HG03342 (cell line): Measurements from ENCODE around the gene KLHL28.

Source experiments
- ATAC-seq: cut with Tn5 transposase; IDR thresholded peaks from one replicate; pipeline ENCODE4 v1.9.1; 2021; ENCODE audit warnings: mild to moderate bottlenecking, moderate library complexity; ENCODE audit not compliant: unreplicated experiment

KLHL28 gene

DNA sequence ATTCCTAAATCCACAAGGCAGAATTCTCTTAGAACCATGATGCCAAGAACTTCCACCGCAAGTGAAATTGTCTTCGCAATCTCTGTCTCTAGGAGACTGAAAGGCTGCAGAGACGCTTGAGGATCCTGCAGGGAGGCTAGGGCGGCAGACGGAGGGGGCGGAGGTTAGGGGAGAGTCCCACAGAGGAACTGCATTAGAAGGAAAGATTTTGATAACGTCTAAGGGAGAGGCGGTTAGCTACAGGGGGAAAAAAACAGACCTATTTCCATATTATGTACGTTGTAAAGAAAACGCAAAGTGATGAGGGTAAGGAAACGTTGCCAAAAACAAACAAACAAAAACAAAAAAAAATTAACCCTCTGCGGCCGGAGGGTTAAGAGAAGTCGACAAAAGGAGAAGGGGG, 595 bp downstream of the KLHL28 start:
- peak; percentile 26 for ATAC-seq

DNA sequence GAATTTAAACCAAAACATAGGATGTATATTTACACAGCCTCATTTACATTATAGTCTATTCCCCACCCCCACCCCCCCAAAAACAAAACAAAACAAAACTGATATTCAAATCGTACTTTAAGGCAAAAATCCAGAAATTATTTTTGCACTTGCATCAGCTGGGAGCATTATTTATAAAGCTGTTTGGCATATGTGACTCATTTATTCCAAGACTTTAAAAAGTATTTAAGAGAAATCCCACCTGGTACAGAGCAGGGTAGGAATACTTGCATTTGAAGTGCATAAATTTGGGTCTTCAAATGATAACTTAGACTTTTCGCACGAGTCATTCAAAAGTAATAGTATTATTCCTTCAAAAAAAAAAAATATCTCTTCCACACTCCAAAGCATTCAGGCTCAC, 1.1 kb downstream of the KLHL28 start:
- no peak for ATAC-seq

DNA sequence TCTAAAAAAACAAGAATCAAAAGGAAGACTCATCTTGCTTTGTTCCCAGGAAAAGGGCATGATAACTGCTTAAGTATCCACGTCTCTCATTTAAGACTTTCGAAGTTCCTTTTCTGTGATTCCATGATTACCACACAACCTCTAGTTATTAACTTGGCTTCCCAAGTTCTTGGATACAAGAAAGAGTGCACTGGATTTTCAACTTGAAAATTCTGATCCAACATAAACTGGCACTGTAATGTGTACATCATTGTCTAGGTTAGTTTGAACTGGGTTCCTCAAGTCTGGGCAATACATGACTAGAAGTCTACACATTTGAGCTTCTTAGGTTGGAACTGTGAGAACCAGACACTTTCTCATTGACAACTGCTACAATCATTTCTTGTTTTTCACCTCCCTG, 1.6 kb downstream of the KLHL28 start:
- no peak for ATAC-seq

DNA sequence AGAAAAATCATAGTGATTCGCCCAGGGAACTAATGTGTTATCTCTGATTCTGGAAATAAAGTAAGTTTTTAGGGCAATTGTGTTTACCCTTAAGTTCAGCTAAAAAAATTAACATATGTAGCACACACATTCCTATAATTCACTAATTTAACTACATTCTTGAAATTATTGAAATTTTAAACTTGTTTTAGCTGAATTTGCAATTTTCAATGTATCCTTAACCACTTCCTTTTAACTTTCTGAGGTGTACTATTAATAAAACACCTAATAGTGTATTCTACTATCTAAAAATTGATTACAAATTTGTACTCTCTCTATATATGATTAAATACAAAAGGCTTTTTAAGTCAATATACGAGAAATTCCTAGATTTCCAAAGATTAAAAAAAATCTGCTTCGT, 2.2 kb downstream of the KLHL28 start:
- no peak for ATAC-seq

DNA sequence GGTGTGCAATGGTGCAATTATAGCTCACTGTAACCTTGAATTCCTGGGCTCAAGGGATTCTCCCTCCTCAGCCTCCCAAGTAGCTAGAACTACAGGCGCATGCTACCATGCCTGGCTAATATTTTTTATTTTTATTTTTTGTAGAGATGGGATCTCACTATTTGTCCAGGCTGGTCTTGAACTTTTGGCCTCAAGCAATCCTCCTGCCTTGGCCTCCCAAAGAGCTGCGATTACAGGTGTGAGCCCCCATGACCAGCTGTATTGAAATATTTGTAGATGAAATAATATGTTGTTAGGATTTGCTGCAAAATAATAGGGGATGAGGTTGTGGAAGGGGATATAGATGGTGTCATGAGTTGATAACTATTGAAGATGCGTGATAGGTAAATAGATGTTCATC, 4.9 kb downstream of the KLHL28 start:
- no peak for ATAC-seq

DNA sequence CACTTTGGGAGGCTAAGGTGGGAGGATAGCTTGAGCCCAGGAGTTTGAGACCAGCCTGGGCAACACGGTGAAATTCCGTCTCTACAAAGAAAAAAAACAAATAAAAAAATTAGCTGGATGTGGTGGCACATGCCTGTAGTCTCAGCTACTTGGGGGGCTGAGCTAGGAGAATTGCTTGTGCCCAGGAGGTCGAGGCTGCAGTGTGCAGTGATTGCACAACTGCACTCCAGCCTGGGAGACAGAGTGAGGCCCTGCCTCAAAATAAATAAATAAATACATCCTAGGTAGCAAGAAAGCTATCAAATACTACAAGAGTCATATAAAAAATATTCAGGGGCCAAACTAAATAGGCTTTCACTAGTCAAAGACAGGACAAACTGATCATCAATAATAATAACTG, 6.2 kb downstream of the KLHL28 start:
- no peak for ATAC-seq

DNA sequence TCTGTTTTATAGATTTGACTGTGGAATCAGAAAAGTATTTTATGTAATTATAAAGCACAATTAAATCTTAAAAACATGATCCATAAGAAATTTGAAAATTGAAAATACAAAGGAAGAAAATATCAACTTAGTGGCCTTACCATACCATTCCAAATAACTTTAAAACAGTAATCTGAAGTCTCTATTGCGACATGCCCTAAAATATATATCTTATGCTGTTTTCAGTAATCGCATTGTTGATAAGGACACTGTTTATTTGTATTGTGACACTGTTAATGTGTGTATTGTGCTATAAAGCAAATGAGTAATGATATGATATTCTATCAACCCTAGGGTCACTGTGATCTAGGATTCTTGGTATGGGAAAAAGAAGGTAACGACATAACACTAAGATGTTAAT, 7.0 kb downstream of the KLHL28 start:
- no peak for ATAC-seq

DNA sequence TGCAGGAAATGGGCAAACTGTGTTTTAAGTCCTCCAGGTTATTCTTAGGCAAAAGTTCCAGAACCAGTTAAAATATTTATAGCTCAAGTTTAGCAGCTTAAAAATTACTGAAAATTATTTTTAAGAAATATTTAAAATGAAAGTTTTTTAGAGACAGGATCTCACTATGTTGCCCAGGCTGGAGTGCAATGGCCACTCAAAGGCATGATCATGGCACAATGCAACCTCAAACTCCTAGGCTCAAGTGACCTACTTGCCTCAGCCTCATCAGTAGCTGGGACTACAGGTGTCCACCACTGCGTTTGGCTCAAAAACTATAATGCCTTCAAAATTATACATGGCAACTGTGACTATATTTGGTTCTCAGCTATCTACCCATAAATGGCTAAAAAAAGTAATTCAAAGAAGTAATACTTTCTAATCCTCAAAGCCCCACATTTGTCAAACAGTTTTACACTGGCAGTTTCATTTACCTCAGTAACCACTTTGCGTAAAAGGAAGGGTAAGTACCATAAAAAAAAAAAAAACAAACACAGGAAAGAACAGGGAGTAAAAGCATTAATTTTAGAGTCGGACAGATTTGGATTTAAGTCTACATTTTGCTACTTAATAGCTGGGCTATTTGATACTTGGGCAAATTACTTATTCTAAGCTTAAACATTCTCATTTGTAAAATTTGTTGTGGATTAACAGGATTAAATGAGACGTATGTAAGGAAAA, 9.2 kb downstream of the KLHL28 start:
- ATAC-seq = no peak

DNA sequence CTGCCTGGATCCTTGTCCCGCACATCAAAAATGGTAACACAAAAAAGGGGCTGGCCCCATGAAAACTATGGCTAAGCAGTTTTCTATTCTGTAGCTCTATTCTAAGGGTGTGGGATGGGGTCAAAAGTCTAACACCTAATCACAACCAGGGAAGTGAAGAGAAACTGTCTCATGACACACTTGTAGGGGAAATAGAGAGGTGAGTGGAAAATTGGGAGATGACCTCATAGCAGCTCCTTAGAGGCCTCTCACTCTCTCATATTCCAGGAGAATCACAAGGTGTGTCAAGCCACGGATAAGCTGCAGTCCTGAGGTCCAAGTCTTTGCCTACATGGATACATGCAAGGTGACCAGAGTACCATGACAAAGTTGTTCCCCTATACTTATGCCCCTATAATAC, 10.7 kb downstream of the KLHL28 start:
- no peak for ATAC-seq

DNA sequence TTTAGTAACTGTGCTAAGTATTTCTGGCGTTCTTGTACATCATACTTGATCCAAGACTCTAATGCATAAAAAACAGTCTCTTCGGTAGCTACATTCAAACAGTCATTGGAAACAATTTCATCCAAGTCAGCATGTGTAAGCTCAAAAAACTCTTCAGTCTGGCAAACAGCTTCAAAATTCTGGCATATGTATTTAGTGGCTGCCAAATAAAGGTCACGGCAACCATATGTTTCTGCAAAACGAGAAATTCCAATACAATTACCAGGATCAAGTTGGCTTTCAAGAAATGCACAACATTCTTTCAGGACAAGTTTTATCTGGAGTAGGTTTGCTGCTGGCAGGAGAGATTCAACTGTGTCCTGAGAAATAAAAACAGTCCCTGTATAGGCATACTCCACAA, 16.5 kb downstream of the KLHL28 start:
- ATAC-seq = no peak

DNA sequence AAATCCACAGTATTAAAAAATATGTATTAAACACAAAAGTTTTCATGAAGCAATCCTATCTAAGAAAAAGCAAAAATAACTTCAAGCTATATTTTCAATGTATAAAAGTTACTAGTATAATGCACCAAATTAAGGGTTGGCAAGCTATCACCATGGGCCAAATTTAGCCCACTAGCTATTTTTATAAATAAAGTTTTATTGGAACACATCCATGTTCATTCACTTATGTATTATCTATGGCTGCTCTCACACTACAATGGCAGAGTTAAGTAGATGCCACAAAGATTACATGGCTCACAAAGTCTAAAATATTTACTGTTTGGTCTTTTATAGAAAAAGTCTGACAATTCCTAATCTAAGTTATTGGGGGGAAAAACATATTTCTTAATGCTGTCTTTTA, 17.6 kb downstream of the KLHL28 start:
- ATAC-seq = no peak

DNA sequence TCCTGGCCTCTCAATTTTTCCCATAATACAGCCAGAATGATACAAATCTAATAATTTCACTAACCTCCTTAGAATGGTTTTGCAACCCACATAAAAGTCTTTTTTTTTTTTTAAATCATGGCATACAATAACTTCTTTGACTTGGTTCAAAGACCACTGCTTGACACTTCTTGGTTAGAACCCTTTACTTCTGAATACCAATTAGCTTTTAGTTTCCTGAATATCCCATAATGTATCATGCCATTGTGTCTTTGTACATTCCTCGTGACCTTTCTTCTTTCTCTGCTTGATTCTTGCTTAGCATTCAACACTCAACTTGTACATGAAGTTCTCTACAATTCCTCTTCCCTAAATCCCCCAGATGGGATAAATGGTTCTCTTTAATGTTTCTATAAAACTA, 19.3 kb downstream of the KLHL28 start:
- no peak for ATAC-seq

DNA sequence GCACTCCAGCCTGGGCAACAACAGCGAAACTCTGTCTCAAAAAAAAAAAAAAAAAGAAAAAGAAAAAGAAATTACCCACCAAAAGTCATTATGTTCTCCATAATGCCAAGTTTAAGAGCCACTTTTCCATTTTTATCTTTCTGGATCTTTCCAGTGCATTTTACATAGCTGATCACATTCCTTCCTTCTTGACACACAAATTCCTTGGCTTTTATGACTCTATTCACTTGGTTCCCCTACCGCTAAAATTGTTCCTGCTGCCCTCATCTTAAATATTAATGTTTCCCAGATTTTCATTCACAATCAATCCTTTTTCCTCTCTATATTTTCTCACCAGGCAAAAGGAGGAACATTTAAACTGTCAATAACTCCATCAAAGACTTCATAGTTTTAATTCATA, 20.2 kb downstream of the KLHL28 start:
- ATAC-seq = no peak

DNA sequence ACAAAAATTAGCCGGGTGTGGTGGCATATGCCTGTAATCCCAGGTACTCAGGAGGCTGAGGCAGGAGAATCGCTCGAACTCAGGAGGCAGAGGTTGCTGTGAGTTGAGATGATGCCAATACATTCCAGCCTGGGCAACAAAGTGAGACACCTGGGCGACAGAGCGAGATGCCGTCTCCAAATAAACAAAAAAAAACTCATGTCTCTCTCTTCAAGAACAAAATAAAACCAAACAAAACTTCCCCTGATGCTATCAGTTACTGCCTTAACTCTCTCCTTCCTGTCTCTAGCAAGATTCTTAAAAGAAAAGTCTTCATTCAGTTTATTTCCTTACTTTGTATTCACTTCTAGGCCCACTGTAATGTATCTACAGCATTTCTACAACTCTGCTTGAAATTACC, 20.8 kb downstream of the KLHL28 start:
- no peak for ATAC-seq

DNA sequence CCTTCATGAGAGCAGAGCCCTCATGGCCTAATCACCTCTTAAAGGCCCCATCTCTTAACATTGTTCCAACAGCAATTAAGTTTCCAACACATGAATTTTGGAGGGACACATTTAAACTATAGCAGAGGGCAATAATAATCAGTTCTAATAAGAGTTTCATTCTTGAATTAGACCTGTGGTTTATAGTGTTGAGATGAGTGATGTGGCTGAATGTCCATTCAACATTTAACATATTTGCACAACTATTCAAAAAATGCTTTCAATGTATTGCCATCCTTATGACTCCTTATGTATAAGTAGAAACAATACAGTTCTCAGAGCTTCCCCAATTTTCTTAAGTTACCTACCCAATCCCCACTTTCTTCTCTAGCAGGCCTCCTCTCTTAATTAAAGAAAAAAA, 21.5 kb downstream of the KLHL28 start:
- no peak for ATAC-seq

DNA sequence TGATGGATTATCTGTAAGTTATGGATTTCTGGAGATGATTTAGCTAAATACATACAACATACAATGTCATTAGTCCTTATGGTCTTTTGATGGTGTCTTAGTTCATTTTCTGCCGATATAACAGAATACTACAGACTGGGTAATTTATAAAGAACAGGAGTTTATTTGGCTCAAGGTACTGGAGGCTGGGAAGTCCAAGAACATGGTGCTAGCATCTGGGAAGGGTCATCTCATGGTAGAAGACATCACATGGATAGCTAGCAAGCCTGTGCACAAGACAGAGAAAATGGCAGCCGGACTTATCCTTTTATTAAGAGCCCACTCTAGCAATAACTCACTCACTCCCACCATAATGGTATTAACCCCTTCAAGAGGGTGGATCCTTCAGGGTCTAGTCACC, 24.2 kb downstream of the KLHL28 start:
- ATAC-seq = no peak

DNA sequence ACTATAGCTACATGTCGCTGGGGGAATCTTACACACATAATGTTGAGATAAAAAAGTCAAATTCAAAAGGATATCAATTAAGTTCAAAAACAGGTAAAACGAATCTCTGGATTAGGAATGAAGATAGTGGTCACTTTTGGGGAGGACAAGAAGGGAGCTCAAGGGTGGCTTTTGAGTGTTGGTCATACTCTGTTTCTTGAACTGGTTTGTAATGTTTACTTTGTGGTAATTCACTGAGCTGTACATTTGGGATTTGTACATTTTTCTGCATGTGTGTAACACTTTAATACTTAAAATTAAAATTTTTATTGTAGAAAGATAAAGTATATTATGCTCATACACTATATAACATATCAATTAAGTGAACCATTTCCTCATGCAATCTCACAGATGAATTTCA, 26.6 kb downstream of the KLHL28 start:
- no peak for ATAC-seq

DNA sequence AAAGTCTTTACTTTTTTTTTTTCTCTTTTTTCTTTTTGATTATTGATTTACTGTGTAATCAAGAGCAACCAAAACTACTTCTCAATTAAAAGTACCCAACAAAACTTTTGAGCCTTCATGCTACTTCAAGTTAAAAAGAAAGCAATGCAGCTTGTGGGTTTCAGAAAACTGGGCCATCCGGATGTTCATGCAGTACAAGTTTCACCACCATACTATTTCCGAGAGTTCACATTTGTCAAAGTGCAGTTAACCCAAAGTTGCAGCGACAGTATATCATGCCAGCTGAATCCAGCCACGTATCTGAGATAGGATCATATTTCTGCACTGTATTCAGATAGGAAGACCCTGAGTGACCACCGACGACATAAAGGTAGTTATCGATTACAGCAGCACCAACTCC, 33.0 kb downstream of the KLHL28 start:
- no peak for ATAC-seq

DNA sequence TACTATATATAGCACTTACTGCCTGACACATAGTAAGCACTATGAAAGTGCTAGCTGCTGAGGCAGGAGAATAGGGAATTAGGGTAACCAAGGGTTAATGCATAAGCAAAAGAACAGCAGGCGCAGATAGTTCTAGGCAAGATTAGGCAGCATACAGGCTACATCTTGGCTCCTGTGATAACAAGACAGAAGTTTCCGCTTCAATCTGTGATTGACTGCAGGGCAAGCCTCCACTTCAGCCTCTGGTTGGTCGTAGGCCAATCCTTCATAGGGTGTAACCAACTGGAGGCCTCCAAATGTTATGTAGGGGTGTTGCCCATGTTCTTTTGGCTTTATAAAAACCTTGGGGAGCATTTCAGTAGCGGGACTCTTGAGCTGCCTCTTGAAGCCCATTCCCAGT, 46.9 kb downstream of the KLHL28 start:
- no peak for ATAC-seq

DNA sequence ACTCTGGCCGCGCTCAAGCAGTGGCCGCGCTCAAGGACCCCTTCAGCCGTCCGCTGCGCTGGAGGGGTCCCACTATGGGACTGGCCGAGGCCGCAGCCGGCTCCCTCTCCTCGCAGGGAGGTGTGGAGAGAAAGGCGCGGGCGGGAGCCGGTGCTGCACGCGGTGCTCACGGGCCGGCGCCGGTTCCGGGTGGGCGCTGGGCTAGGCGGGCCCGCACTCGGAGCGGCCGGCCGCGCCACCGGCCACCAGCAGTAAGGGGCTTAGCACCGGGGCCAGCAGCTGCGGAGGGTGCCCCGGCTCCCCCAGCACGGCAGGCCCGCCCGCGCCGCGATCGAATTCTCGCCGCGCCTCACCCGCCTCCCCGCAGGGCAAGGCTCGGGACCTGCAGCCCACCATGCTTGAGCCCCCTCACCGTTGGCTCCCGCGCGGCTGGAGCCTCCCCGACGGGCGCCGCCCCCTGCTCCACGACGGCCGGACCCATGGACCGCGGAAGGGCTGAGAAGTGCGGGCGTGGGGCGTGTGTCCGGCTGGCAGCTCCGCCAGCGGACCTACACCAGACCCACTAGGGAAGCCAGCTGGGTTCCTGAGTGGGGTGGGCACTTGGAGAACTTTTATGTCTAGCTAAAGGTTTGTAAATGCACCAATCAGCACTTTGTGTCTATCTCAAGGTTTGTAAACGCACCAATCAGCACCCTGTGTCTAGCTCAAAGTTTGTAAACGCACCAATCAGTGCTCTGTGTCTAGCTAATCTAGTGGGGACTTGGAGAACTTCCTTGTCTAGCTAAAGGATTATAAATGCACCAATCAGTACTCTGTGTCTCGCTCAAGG, 49.5 kb downstream of the KLHL28 start:
- no peak for ATAC-seq

DNA sequence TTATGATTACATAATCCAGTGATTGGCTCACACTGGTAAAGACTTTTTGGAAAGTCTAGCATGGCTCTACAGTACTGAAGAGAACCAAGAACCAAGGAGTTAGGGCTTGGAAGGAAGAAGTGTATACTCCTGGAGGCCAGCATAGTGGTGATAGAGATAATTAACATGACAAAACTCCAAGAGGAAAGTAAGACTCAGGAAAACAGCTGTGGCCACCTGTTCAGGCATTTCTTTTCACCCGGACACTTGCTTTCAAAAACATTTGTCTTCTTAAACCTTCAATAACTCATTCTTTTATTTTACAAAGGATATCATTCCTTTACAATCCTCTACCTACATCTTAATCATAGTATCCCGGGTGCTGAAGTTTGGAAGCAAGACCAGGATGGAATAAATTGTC, 50.9 kb downstream of the KLHL28 start:
- no peak for ATAC-seq

DNA sequence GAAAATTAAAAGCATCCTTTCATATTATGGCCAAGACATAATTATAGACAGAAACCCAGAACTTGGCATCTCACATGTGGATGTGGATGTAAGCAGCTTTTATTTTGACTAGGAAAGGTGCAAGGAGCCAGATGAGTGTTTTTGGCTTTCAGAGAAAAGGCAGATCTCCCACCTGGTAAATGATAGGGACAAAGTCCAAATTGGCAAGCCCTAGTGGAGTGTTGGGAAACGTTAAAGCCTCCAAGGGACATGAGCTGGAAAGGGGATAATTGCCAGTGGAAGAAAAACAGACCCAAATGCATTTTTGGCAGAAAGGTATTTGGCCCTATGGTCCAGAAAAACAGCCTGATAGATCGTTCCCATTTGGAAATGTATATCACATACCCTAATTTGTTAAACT, 60.1 kb downstream of the KLHL28 start:
- ATAC-seq = no peak

DNA sequence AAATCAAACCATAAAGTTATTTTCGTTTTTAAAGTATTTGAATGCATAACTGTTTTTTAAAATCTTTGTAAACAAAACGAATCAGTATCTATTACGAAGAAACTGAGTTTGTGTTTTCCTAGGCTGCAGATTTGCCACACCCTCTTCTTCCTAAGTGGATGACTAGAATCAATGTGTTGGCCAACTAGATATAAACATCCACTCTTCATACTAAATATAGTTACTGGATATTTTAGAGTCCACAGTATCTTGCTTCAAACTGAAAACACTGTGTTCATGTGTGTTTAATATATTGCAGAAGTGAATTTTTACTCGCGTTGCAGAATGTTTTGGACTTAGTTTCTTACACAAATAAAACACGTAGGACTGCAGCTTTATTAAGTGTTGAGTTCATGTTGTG, 63.2 kb downstream of the KLHL28 start:
- ATAC-seq = no peak
